H1 (cell line): ENCODE measurements around the gene TMPRSS9. TPM values are rescaled to one million over a fixed set of nuclear protein-coding genes. Genes with fewer than 3 reads are reported as not detected.
A peak's percentile ranks its signal among the peaks of the same experiment; 100 is the strongest.

ENCODE experiments used
- E2F6 ChIP-seq: IDR thresholded peaks from 2 replicates; pipeline ENCODE4 v1.6.1; 2012; ENCODE audit warnings: inconsistent platforms
- SP1 ChIP-seq: IDR thresholded peaks from 2 replicates; pipeline ENCODE4 v1.6.1; 2011; ENCODE audit warnings: low read depth, low read length
- SUZ12 ChIP-seq: fragments of 200-600 bp; sonication (generic); IDR thresholded peaks from 2 replicates; pipeline ENCODE4 v1.6.1; 2012; ENCODE audit warnings: mild to moderate bottlenecking, inconsistent platforms, low read length, moderate library complexity, mixed read lengths
- polyA plus RNA-seq, 7 experiments: library from polyadenylated mRNA; depleted of rRNA in 3 of 7; stranded (reverse) in 5 of 7; unstranded in 2 of 7; fragments of >200 nt in 5 of 7; fragments of 200-250 nt in 2 of 7; gene quantifications; 1 replicate in 5 of 7; 2 replicates in 1 of 7; 4 replicates in 1 of 7; pipeline versions ENCODE4 v1.2.1 to v1.2.3, GENCODE V29; 2011 to 2013; ENCODE audit warnings: missing spikeins in 2 of 7, mixed read lengths in 2 of 7
- total RNA-seq: library from RNA; stranded (reverse); fragmentation: NEBNext Ultra II Directional; extraction: Animal tissue kit (Norgen Biotek cat#: 25700); gene quantifications from 2 replicates; pipeline ENCODE4 v1.2.1, GENCODE V29; 2021

The TMPRSS9 gene
- total and polyA plus RNA-seq, 2 of the 8 experiments (the other 6 are each of a cell fraction or from before 2014, with no cell fraction given) = 0.15 to 0.19 TPM

- TF ChIP-seq E2F6 (peak; percentile 51; the same call in 1 of the 2 replicates), SP1 (no peak), SUZ12 (no peak)
Observed at GRCh38 chr19:2454199-2454961, 94.3 kb downstream of the TMPRSS9 start (continued).
